Lower leg skin (tissue), 3 donors: Measurements from ENCODE around the gene SDHAF2.

Experiments
- CTCF ChIP-seq, 3 donors: fragments of 450-650 bp; IDR thresholded peaks; one replicate each; pipeline ENCODE4 v1.5.1; 2016; ENCODE audit warnings: antibody characterized with exemption in 3 of 3, mild to moderate bottlenecking in 3 of 3, moderate library complexity in 2 of 3
- POLR2A ChIP-seq, 2 donors: fragments of 450-650 bp; IDR thresholded peaks; one replicate each; pipeline ENCODE4 v1.6.1; 2016 to 2017; ENCODE audit warnings: antibody characterized with exemption in 2 of 2, mild to moderate bottlenecking in 1 of 2, moderate library complexity in 1 of 2

GRCh38 chr11:61460474-61460881, 30.6 kb downstream of the SDHAF2 start:
- TF ChIP-seq POLR2A (IDR thresholded peaks at IDR 0.05) = no peak
- TF ChIP-seq CTCF (IDR thresholded peaks at IDR 0.05) = no peak
